MM.1S (cell line): Measurements from ENCODE around the gene DCDC2C.
"Not testable (repeated sequence)": the region's sequence is repeated elsewhere in the genome, so short reads cannot be mapped to it uniquely, and the experiment has no call there.

Experiments used
- DNase-seq: peaks from one replicate; pipeline ENCODE4 v3.0.0-alpha.2; 2015
- H2AFZ ChIP-seq: fragments of 300-600 bp; sonication (generic); 2 replicates; pipeline ENCODE4 v1.6.0; 2016; ENCODE audit warnings: antibody characterized with exemption, low read length
- H3F3A ChIP-seq: fragments of 300-600 bp; sonication (generic); 2 replicates; pipeline ENCODE4 v1.6.1; 2016; ENCODE audit warnings: mild to moderate bottlenecking, antibody characterized with exemption, low read length, moderate library complexity, mixed read lengths; ENCODE audit not compliant: insufficient read depth
- H3K27ac ChIP-seq: fragments of 300-600 bp; sonication (generic); 2 replicates; pipeline ENCODE4 v1.5.1; 2016; ENCODE audit warnings: mild to moderate bottlenecking, low read length
- H3K27me3 ChIP-seq: fragments of 300-600 bp; sonication (generic); replicated peaks from 2 replicates; pipeline ENCODE4 v1.6.0; 2016; ENCODE audit warnings: low read length; ENCODE audit not compliant: insufficient read depth
- H3K36me3 ChIP-seq: fragments of 300-600 bp; sonication (generic); replicated peaks from 2 replicates; pipeline ENCODE4 v1.6.1; 2016; ENCODE audit warnings: mild to moderate bottlenecking, low read length, mixed read lengths; ENCODE audit not compliant: insufficient read depth
- H3K4me1 ChIP-seq: fragments of 300-600 bp; sonication (generic); 2 replicates; pipeline ENCODE4 v1.6.1; 2016; ENCODE audit warnings: low read length, mixed read lengths
- H3K4me2 ChIP-seq: fragments of 300-600 bp; sonication (generic); 2 replicates; pipeline ENCODE4 v1.6.0; 2016; ENCODE audit warnings: low read depth, low read length
- H3K4me3 ChIP-seq: fragments of 300-600 bp; sonication (generic); 2 replicates; pipeline ENCODE4 v1.5.1; 2016; ENCODE audit warnings: low read length, mixed read lengths
- H3K79me2 ChIP-seq: fragments of 300-600 bp; sonication (generic); 2 replicates; pipeline ENCODE4 v1.6.1; 2016; ENCODE audit warnings: mixed run types, low read length, mixed read lengths
- H3K9ac ChIP-seq: fragments of 300-600 bp; sonication (generic); 2 replicates; pipeline ENCODE4 v1.6.1; 2016; ENCODE audit warnings: low read length, mixed read lengths
- H3K9me2 ChIP-seq: fragments of 300-600 bp; sonication (generic); replicated peaks from 2 replicates; pipeline ENCODE4 v1.6.1; 2016; ENCODE audit warnings: mild to moderate bottlenecking, low read length, mixed read lengths; ENCODE audit not compliant: insufficient read depth
- H3K9me3 ChIP-seq: fragments of 300-600 bp; sonication (generic); replicated peaks from 2 replicates; pipeline ENCODE4 v1.6.1; 2016; ENCODE audit warnings: mild to moderate bottlenecking, low read length, mixed read lengths; ENCODE audit not compliant: insufficient read depth
- H4K20me1 ChIP-seq: fragments of 300-600 bp; sonication (generic); 2 replicates; pipeline ENCODE4 v1.6.1; 2016; ENCODE audit warnings: mild to moderate bottlenecking, low read length, moderate library complexity, mixed read lengths; ENCODE audit not compliant: insufficient read depth
- EZH2 ChIP-seq: fragments of 300-600 bp; sonication (generic); optimal IDR thresholded peaks from 2 replicates; pipeline ENCODE3; 2017; ENCODE audit warnings: low read depth, mild to moderate bottlenecking, antibody characterized with exemption, low read length, mixed read lengths
- EZH2phosphoT487 ChIP-seq: fragments of 300-600 bp; sonication (generic); IDR thresholded peaks from 2 replicates; pipeline ENCODE4 v1.6.1; 2018; ENCODE audit warnings: antibody characterized with exemption, low read length
- TF ChIP-seq, protein P1 (sequence below): fragments of 300-600 bp; sonication (generic); IDR thresholded peaks from 2 replicates; pipeline ENCODE4 v1.5.1; 2016; ENCODE audit warnings: antibody characterized with exemption, low read length, mixed read lengths

DCDC2C gene

GRCh38 chr2:3659447-3660432 is 43.6 kb upstream of the DCDC2C start:
- no peak for DNase-seq
- H2AFZ ChIP-seq, result no peak overlapping the region
- H4K20me1 ChIP-seq, result no peaks in the 10 kb centered on the region
- H3K36me3 ChIP-seq, result no peaks in the 10 kb centered on the region
- TF ChIP-seq EZH2phosphoT487, result no peak
- TF ChIP-seq, protein P1, sequence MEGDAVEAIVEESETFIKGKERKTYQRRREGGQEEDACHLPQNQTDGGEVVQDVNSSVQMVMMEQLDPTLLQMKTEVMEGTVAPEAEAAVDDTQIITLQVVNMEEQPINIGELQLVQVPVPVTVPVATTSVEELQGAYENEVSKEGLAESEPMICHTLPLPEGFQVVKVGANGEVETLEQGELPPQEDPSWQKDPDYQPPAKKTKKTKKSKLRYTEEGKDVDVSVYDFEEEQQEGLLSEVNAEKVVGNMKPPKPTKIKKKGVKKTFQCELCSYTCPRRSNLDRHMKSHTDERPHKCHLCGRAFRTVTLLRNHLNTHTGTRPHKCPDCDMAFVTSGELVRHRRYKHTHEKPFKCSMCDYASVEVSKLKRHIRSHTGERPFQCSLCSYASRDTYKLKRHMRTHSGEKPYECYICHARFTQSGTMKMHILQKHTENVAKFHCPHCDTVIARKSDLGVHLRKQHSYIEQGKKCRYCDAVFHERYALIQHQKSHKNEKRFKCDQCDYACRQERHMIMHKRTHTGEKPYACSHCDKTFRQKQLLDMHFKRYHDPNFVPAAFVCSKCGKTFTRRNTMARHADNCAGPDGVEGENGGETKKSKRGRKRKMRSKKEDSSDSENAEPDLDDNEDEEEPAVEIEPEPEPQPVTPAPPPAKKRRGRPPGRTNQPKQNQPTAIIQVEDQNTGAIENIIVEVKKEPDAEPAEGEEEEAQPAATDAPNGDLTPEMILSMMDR, result no peak
- TF ChIP-seq EZH2, result no peak
- no peak overlapping the region for H3K27ac ChIP-seq
- no peak overlapping the region for H3K4me2 ChIP-seq
- no peaks in the 10 kb centered on the region for H3K4me1 ChIP-seq
- H3F3A ChIP-seq, result no peaks in the 10 kb centered on the region
- H3K79me2 ChIP-seq, result no peaks in the 10 kb centered on the region
- H3K4me3 ChIP-seq, result no peak overlapping the region
- no peaks in the 10 kb centered on the region for H3K9me3 ChIP-seq
- H3K27me3 ChIP-seq, result no peaks in the 10 kb centered on the region
- H3K9me2 ChIP-seq, result no peaks in the 10 kb centered on the region
- H3K9ac ChIP-seq, result no peak overlapping the region

DNA sequence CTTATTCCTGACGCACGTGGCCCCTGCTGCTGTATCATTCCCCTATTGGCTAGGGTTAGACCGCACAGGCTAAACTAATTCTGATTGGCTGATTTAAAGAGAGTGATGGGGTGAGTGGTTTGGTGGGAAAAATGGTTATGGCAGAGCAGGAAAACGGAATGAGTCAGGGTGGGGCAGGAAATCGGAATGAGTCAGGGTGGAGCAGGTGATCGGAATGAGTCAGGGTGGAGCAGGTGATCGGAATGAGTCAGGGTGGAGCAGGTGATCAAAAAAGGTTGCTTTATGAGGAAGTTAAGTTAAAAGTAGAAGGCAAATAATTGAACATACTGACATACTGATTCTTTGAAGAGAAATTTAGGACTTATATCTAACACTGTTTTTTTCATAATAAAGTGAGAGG is 42.7 kb upstream of the DCDC2C start:
- not testable (repeated sequence) for H3F3A ChIP-seq, H3K27ac ChIP-seq, DNase-seq, H3K9ac ChIP-seq, H4K20me1 ChIP-seq, H3K4me2 ChIP-seq, H3K27me3 ChIP-seq, H3K4me1 ChIP-seq, H3K4me3 ChIP-seq, H3K79me2 ChIP-seq, H3K36me3 ChIP-seq, H3K9me2 ChIP-seq, H2AFZ ChIP-seq, H3K9me3 ChIP-seq

- Histone ChIP-seq H3K36me3 (no peaks in the 10 kb centered on the region), H3K27me3 (no peaks in the 10 kb centered on the region), H3K4me1 (no peaks in the 10 kb centered on the region), H3F3A (no peaks in the 10 kb centered on the region), H2AFZ (no peak overlapping the region), H3K4me2 (no peak overlapping the region), H4K20me1 (no peaks in the 10 kb centered on the region), H3K9ac (no peak overlapping the region), H3K9me3 (no peaks in the 10 kb centered on the region), H3K4me3 (no peak overlapping the region), H3K27ac (no peak overlapping the region), H3K79me2 (no peaks in the 10 kb centered on the region), H3K9me2 (no peaks in the 10 kb centered on the region)
- DNase-seq, result no peak
- TF ChIP-seq EZH2 (no peak), EZH2phosphoT487 (no peak)
- TF ChIP-seq, protein P1, result no peak
Observed at GRCh38 chr2:3661149-3661660, 42.2 kb upstream of the DCDC2C start.

- Histone ChIP-seq H3K27ac (no peak overlapping the region), H3K27me3 (no peaks in the 10 kb centered on the region), H4K20me1 (no peaks in the 10 kb centered on the region), H3K79me2 (no peaks in the 10 kb centered on the region), H3K9ac (no peak overlapping the region), H3K4me3 (no peak overlapping the region), H3K4me1 (no peaks in the 10 kb centered on the region), H3K36me3 (no peaks in the 10 kb centered on the region), H2AFZ (no peak overlapping the region), H3K4me2 (no peak overlapping the region), H3K9me3 (no peaks in the 10 kb centered on the region), H3K9me2 (no peaks in the 10 kb centered on the region), H3F3A (no peaks in the 10 kb centered on the region)
- TF ChIP-seq EZH2phosphoT487 (no peak), EZH2 (no peak)
- TF ChIP-seq, protein P1, result no peak
- no peak for DNase-seq
Observed at GRCh38 chr2:3662239-3662638, 41.1 kb upstream of the DCDC2C start.
